NT2/D1 (cell line): ENCODE measurements around the gene DOCK2.

Experiments used
- DNase-seq: peaks from one replicate; pipeline ENCODE4 v3.0.0-alpha.2; 2011; ENCODE audit warnings: low read depth, low spot score
- H3K27me3 ChIP-seq: 2 replicates; pipeline ENCODE4 v1.6.0; 2011; ENCODE audit warnings: mild to moderate bottlenecking; ENCODE audit not compliant: insufficient read length, insufficient read depth
- H3K36me3 ChIP-seq: 2 replicates; pipeline ENCODE4 v1.6.1; 2011; ENCODE audit warnings: mild to moderate bottlenecking, low read length, mixed read lengths; ENCODE audit not compliant: insufficient read depth, insufficient read length
- H3K4me1 ChIP-seq: 2 replicates; pipeline ENCODE4 v1.5.1; 2011; ENCODE audit not compliant: insufficient read depth, insufficient read length
- H3K4me3 ChIP-seq: 2 replicates; pipeline ENCODE4 v1.5.1; 2011; ENCODE audit warnings: low read depth; ENCODE audit not compliant: insufficient read length
- H3K9ac ChIP-seq: 2 replicates; pipeline ENCODE4 v1.6.0; 2011; ENCODE audit warnings: low read depth; ENCODE audit not compliant: insufficient read length
- H3K9me3 ChIP-seq: 2 replicates; pipeline ENCODE4 v1.5.1; 2011; ENCODE audit warnings: mild to moderate bottlenecking, low read length; ENCODE audit not compliant: insufficient read depth
- SUZ12 ChIP-seq: IDR thresholded peaks from 2 replicates; pipeline ENCODE4 v1.6.1; 2011; ENCODE audit not compliant: insufficient read length, insufficient read depth; ENCODE audit errors: extremely low read depth
- YY1 ChIP-seq: IDR thresholded peaks from 2 replicates; pipeline ENCODE4 v1.6.1; 2011; ENCODE audit not compliant: insufficient read length, insufficient read depth
- ZNF274 ChIP-seq: IDR thresholded peaks from 2 replicates; pipeline ENCODE4 v1.6.1; 2011; ENCODE audit warnings: mild to moderate bottlenecking, low read depth, low read length

The DOCK2 gene

DNA sequence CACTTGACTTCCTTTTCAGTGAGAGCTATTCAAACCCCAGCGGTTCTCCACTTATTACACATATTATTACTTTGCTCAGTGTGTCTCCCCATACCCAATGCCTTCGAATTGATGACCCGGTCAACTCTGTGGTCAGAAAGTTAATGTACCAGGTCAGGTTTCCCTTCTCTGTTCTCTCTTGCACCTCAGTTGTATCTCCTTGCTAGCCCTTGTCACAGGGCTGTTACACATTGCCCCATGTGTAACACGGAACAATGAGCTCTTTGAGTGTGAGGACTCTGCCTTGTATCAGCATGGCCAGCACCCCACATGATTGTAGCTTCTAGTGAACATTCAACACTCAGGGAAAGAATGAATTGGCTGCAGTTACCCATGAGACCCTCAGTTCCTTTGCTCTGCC, 73.6 kb downstream of the DOCK2 start:
- Histone ChIP-seq H3K36me3 (no peaks in the 10 kb centered on the region), H3K9me3 (no peaks in the 10 kb centered on the region; the same call in 1 of the 2 replicates), H3K4me3 (no peak overlapping the region), H3K4me1 (no peaks in the 10 kb centered on the region), H3K27me3 (no peaks in the 10 kb centered on the region), H3K9ac (no peak overlapping the region)
- no peak for DNase-seq
- no peak for TF ChIP-seq ZNF274
- TF ChIP-seq YY1: no peak
- no peak for TF ChIP-seq SUZ12

DNA sequence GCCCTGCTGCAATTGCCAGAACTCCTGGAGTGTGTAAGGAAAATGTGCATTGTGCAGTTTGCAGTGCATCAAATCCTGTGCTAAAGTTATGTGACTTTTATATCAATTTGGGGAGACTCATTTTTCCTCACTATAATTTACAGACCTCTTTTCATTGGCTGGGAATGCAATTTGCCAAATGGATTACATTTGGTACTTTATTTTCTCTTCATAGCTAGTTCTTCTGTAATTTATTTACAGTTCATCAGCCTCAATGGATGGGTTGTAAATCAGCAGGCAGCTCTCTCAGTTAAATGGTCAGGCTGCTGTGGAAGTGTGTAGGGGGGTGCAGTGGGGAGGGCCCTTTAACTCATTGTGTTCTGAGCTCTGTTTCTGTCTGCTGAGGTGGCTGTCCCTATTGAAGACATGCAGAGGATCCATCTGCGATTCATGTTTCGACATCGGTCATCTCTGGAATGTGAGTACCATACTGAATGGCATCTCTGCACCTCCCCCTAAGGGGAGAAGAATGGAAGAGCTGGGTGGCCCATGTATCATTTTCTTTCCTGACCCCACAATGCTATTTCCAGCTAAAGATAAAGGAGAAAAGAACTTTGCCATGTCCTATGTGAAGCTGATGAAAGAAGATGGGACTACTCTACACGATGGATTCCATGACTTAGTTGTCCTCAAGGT, 74.6 kb downstream of the DOCK2 start:
- no peaks in the 10 kb centered on the region for H3K27me3 ChIP-seq
- no peaks in the 10 kb centered on the region; the same call in 1 of the 2 replicates for H3K9me3 ChIP-seq
- no peaks in the 10 kb centered on the region for H3K4me1 ChIP-seq
- no peak overlapping the region for H3K9ac ChIP-seq
- H3K4me3 ChIP-seq: no peak overlapping the region
- TF ChIP-seq ZNF274 (no peak), YY1 (no peak)
- DNase-seq: no peak
- H3K36me3 ChIP-seq: no peaks in the 10 kb centered on the region

DNA sequence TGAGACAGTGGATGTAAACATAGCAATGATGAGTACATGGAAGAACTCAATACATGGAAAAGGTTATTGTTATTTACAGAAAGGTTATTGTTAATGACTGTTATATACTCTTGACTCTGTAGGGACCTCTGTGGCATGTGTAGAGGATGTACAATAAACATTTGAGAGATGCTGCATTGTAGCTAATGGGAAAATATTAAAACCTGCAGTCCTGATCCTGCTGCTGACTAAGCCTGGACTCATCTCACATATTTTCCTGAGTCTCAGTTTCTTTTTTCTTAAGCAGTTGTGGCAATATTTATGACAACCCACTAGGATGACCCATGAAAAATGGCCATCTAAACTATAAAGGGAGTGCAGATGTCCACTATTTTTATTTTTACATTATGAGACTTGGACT, 75.4 kb downstream of the DOCK2 start:
- H3K4me3 ChIP-seq: no peak overlapping the region
- H3K9me3 ChIP-seq: no peaks in the 10 kb centered on the region; the same call in 1 of the 2 replicates
- no peak overlapping the region for H3K9ac ChIP-seq
- H3K36me3 ChIP-seq: no peaks in the 10 kb centered on the region
- DNase-seq: no peak
- H3K27me3 ChIP-seq: no peaks in the 10 kb centered on the region
- no peak for TF ChIP-seq SUZ12
- TF ChIP-seq ZNF274: no peak
- no peak for TF ChIP-seq YY1
- H3K4me1 ChIP-seq: no peaks in the 10 kb centered on the region

DNA sequence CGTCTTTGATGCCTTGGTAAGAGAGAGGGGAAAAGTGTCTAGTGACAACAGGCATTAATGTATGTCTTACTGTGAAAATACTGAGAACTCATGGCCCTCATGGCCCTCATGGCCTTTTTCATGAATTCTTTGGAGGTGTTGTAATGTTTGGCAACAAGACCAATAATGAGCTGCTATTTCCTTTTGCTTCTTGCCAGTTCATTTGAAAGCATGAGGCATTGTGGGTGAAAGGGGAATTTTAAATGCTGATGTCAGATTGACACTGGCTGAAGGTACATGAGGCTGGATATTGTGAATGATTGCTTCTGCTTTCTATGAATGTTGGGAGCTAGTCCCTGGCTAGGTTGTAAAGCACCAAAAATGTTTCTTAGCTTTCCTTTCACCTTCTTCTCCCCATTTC, 79.2 kb downstream of the DOCK2 start:
- H3K4me1 ChIP-seq: no peaks in the 10 kb centered on the region
- H3K36me3 ChIP-seq: no peaks in the 10 kb centered on the region
- no peaks in the 10 kb centered on the region for H3K27me3 ChIP-seq
- no peak overlapping the region for H3K9ac ChIP-seq
- no peak for DNase-seq
- H3K9me3 ChIP-seq: no peaks in the 10 kb centered on the region; the same call in 1 of the 2 replicates
- no peak overlapping the region for H3K4me3 ChIP-seq
- no peak for TF ChIP-seq ZNF274
- no peak for TF ChIP-seq YY1
- TF ChIP-seq SUZ12: no peak

DNA sequence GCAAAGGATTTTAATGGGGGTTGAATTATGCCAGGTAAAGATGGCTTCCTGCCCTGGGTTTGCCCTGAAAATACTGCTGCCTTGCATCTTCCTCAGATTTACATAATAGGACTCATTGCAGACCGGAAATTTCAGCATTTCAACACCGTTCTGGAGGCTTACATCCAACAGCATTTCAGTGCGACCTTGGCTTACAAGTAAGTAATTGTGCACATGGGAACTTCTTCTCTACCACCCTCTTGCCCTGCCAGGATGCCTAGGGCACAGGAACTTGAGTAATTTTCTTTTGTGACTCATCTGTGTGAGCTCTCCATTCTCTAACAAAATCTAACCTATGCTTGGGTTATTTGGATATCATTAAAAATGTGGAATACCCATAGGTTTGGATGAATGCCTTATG, 80.2 kb downstream of the DOCK2 start:
- Histone ChIP-seq H3K9ac (no peak overlapping the region), H3K4me1 (no peaks in the 10 kb centered on the region), H3K36me3 (no peaks in the 10 kb centered on the region), H3K4me3 (no peak overlapping the region), H3K27me3 (no peaks in the 10 kb centered on the region), H3K9me3 (no peaks in the 10 kb centered on the region; the same call in 1 of the 2 replicates)
- TF ChIP-seq SUZ12 (no peak), YY1 (no peak), ZNF274 (no peak)
- no peak for DNase-seq

DNA sequence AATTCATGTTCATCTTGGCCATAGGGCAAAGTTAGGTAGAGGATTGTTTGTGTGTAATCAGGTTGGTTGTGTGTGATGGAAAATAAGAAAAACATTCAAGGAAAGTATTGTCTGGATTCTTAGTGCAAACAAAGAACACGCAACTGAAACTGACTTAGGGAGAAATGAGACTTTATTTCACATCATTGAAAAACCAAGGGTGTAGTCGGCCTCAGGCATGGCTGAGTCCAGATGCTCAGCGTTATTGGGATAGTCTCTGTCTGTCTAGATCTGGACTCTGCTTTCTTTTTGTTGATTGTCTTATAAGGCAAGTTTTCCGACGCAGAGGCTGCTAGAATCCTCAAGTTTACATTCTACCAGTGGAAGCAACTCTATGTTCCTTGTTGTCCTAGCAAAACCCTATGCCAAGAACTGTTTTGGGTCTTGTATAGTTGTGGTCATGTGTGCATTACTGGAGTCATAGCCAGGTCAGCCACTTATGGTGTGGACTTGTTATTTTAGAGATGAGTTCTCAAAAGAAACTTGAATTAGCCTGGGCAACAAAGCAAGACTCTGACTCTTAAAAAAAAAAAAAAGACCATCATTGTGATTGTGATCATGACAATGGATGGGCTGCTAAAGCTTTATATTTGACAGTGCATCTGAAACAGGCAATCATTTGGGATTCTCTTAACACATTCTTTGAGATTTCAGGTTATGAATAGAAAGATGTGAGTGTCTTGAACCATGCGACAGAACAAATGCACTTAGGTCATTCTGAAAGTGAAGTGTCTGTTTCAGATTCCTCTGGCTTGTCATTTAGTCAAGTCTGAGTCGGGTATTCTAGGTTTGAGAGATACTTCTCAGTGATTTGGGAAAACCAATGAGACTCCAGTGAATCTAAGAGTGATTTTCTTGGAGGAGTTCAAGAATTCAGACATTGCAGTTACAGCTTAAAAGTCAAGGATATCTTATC, 82.6 kb downstream of the DOCK2 start:
- Histone ChIP-seq H3K4me1 (no peaks in the 10 kb centered on the region), H3K36me3 (no peaks in the 10 kb centered on the region), H3K27me3 (no peaks in the 10 kb centered on the region), H3K9ac (no peak overlapping the region), H3K4me3 (no peak overlapping the region), H3K9me3 (no peaks in the 10 kb centered on the region)
- TF ChIP-seq ZNF274: no peak
- no peak for TF ChIP-seq SUZ12
- no peak for TF ChIP-seq YY1
- DNase-seq: no peak

DNA sequence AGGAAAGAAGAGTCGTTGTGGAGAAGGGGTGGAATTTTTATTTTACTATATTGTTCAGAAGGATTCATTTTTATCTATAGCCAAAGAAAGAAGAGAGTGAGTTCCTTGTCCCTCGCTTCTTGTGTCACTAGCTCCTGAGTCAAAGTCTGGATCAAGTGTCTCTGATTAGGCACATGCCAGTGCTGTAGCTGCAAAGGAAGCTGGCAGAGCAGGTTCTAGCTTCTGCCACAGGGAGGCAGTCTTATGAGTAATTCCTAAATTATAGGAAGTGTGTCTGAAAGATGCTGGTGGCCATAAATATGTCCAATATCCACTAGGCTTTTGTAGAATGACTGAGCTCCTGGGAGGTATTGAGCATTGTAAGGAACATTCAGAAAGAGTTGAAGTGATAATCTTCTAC, 84.7 kb downstream of the DOCK2 start:
- TF ChIP-seq YY1: no peak
- no peak for TF ChIP-seq SUZ12
- no peak for TF ChIP-seq ZNF274
- no peak for DNase-seq
- no peaks in the 10 kb centered on the region for H3K36me3 ChIP-seq

More for the DNA sequence above, 84.7 kb downstream of the DOCK2 start:
- Histone ChIP-seq H3K9me3 (no peaks in the 10 kb centered on the region), H3K4me1 (no peaks in the 10 kb centered on the region), H3K4me3 (no peak overlapping the region), H3K27me3 (no peaks in the 10 kb centered on the region), H3K9ac (no peak overlapping the region)
